Naive thymus-derived CD4-positive, alpha-beta T cell (primary cell): ENCODE data around the gene ZC3H14. TPM values are rescaled to one million over a fixed set of nuclear protein-coding genes. Genes with fewer than 3 reads are reported as not detected.

Experiments
- ATAC-seq: fragments of 150-1000 bp; cut with Tn5 transposase; 2 replicates; pipeline ENCODE4 v1.10.0; 2021; ENCODE audit warnings: mild to moderate bottlenecking, moderate library complexity
- CTCF ChIA-PET: fragments of 350-600 bp; sonication (Branson Sonifier 250); formaldehyde crosslinking; loops from one replicate; lab custom pipeline; 2021; ENCODE audit warnings: antibody characterized with exemption; lab: Charles Lee
- POLR2A ChIA-PET: fragments of 350-600 bp; sonication (Branson Sonifier 250); formaldehyde crosslinking; loops from one replicate; lab custom pipeline; 2021; ENCODE audit warnings: antibody characterized with exemption, inconsistent platforms; lab: Charles Lee
- DNase-seq, 9 donors: peaks; one replicate each; pipeline versions ENCODE4 v3.0.0 to v3.0.0-alpha.2; 2020 to 2022; ENCODE audit warnings: mixed read lengths in 1 of 9
- H3K27ac ChIP-seq: one replicate; pipeline ENCODE4 v1.7.0; 2013; ENCODE audit warnings: mild to moderate bottlenecking, low read depth, low read length, moderate library complexity
- H3K27me3 ChIP-seq, 2 donors: one replicate each; pipeline ENCODE4 v1.7.0; 2013; ENCODE audit warnings: low read length in 2 of 2, mild to moderate bottlenecking in 2 of 2, moderate library complexity in 2 of 2; ENCODE audit not compliant: control insufficient read depth in 2 of 2, insufficient read depth in 2 of 2
- H3K36me3 ChIP-seq, 3 experiments: 1 replicate in 2 of 3; 2 replicates in 1 of 3; pipeline ENCODE4 v1.7.0; 2013; ENCODE audit warnings: low read length in 3 of 3, mild to moderate bottlenecking in 3 of 3, moderate library complexity in 1 of 3; ENCODE audit not compliant: insufficient read depth in 3 of 3, control insufficient read depth in 2 of 3
- H3K4me1 ChIP-seq, 2 donors: one replicate each; pipeline ENCODE4 v1.7.0; 2013; ENCODE audit warnings: low read length in 2 of 2, mild to moderate bottlenecking in 2 of 2, moderate library complexity in 1 of 2; ENCODE audit not compliant: control insufficient read depth in 2 of 2, insufficient read depth in 2 of 2
- H3K4me3 ChIP-seq: 2 replicates; pipeline ENCODE4 v1.7.0; 2013; ENCODE audit warnings: mild to moderate bottlenecking, low read length
- H3K9me3 ChIP-seq, 3 experiments: 1 replicate in 2 of 3; 2 replicates in 1 of 3; pipeline ENCODE4 v1.7.0; 2013; ENCODE audit warnings: low read length in 3 of 3; ENCODE audit not compliant: control insufficient read depth in 2 of 3
- H3K27ac Mint-ChIP-seq, 9 donors: one replicate each; pipeline ENCODE4 v1.8.0; 2020 to 2022; ENCODE audit warnings: mixed read lengths in 9 of 9, mild to moderate bottlenecking in 8 of 9, moderate library complexity in 5 of 9, inconsistent platforms in 2 of 9
- H3K27me3 Mint-ChIP-seq, 5 donors: one replicate each; pipeline ENCODE4 v1.8.0; 2021 to 2022; ENCODE audit warnings: mixed read lengths in 5 of 5, mild to moderate bottlenecking in 1 of 5
- H3K36me3 Mint-ChIP-seq, 5 donors: one replicate each; pipeline ENCODE4 v1.8.0; 2020 to 2022; ENCODE audit warnings: mixed read lengths in 5 of 5, mild to moderate bottlenecking in 3 of 5, inconsistent platforms in 1 of 5
- H3K4me1 Mint-ChIP-seq, 7 donors: one replicate each; pipeline ENCODE4 v1.8.0; 2020 to 2022; ENCODE audit warnings: mixed read lengths in 7 of 7, mild to moderate bottlenecking in 3 of 7, inconsistent platforms in 1 of 7
- H3K4me3 Mint-ChIP-seq, 10 donors: one replicate each; pipeline ENCODE4 v1.8.0; 2020 to 2022; ENCODE audit warnings: mild to moderate bottlenecking in 10 of 10, mixed read lengths in 10 of 10, moderate library complexity in 6 of 10, inconsistent platforms in 2 of 10
- H3K9me3 Mint-ChIP-seq, 11 donors: one replicate each; pipeline ENCODE4 v1.8.0; 2020 to 2022; ENCODE audit warnings: mixed read lengths in 11 of 11, mild to moderate bottlenecking in 4 of 11, inconsistent platforms in 1 of 11, moderate library complexity in 1 of 11
- intact Hi-C, 2 donors: fragments of 100-400 bp; cut with micrococcal nuclease; formaldehyde crosslinking; loops; one replicate each; pipeline ENCODE4 v1.15.1; 2023
- polyA plus RNA-seq, 2 donors: library from polyadenylated mRNA; unstranded; fragments of 300-500 nt; fragmentation: Illumina TruSeq; gene quantifications; one replicate each; pipeline ENCODE4 v1.2.3, GENCODE V29; 2021
- total RNA-seq, 6 experiments: library from RNA in 5 of 6; stranded (reverse) in 5 of 6; gene quantifications; 1 replicate in 5 of 6; 2 replicates in 1 of 6; pipeline ENCODE4 v1.2.3 and lab custom pipeline; 2021 to 2026

ZC3H14 gene
- total and polyA plus RNA-seq, 7 experiments from 2014 or later, result 39.7 to 72.4 (median 45.6) TPM

DNA sequence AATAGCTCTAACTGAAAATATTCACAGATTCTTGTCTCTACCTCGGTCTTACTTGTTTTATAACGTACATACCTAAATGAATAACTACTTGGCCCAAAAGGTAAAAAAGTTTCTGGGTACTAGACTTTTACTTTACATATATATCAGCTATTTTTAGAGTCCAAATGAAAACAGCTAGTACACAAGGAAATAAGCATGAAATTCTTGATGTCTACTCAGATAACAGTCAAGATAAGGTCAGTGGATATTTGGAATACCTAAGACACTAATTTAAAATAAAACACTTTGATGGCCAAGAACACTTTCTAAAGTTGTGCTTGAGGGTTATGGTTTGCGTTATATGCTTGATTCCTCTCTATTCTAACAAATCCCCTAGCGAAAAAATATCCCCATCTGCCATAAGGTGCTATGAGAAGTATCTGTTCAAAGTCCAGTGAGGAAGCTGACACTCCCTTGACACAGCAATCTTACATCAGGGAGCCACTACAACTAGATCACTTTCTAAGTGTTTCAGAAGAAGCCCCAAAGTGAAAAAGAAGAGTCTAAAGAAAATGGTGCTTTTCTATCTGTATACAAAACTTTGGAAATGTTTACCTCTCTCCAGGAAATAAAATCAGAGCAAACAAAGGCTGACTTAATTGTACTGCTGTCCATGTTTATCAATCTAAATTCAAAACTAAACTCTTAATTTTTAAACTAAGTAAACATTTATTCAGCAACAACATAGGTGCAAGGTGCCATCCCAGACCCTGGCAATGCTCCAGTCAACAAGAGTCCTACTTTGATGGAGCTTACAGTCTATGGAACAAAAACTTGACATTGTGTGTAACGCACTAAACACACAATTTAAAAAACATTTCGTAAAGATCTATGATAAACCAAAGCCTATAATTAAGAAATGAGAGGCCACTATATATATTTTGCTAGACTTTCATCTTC lies 19.7 kb upstream of the ZC3H14 start:
- Mint-ChIP-seq H3K27me3 (peaks cover 10 to 14% (median 11%) of the 10 kb centered on the region in 5 donors), H3K36me3 (no peaks in the 10 kb centered on the region), H3K9me3 (no peaks in the 10 kb centered on the region), H3K4me1 (no peaks in the 10 kb centered on the region), H3K4me3 (no peak overlapping the region), H3K27ac (no peak overlapping the region)
- POLR2A ChIA-PET, result no interaction called here
- intact Hi-C loops, result no loop called here
- DNase-seq, result no peak
- Histone ChIP-seq H3K27ac (no peak overlapping the region), H3K9me3 (no peaks in the 10 kb centered on the region), H3K27me3 (no peaks in the 10 kb centered on the region), H3K4me3 (no peak overlapping the region), H3K4me1 (no peaks in the 10 kb centered on the region), H3K36me3 (no peaks in the 10 kb centered on the region)
- CTCF ChIA-PET, result no interaction called here
- ATAC-seq, result no peak

DNA sequence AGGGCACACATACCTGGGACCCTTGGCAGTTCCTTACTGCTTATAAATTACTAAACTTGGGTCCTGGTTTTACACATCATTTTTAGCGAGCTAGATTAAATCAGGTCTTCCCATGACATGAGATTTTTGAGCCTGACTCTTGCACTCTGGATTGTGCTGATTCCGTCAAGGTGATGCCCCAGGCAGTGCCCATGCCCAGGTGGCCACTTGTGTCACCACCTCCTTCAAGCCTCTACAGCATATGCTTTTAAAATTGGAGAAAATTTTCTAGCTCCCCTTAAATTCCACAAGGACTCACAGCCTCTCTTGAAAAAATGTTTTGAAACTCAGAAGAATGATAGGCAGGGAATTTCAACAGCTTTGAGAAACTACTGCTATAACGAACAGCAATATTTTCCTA lies 17.6 kb upstream of the ZC3H14 start:
- H3K36me3 ChIP-seq, result no peaks in the 10 kb centered on the region
- no peak overlapping the region for H3K4me3 Mint-ChIP-seq
- H3K27ac Mint-ChIP-seq, result no peak overlapping the region
- CTCF ChIA-PET, result no interaction called here
- ATAC-seq, result no peak
- no peak overlapping the region for H3K4me3 ChIP-seq
- POLR2A ChIA-PET, result no interaction called here
- H3K36me3 Mint-ChIP-seq, result no peaks in the 10 kb centered on the region
- no peaks in the 10 kb centered on the region for H3K9me3 ChIP-seq
- intact Hi-C loops, result no loop called here
- no peaks in the 10 kb centered on the region for H3K27me3 ChIP-seq
- H3K4me1 Mint-ChIP-seq, result no peaks in the 10 kb centered on the region
- no peaks in the 10 kb centered on the region for H3K4me1 ChIP-seq
- H3K27ac ChIP-seq, result no peak overlapping the region
- no peak for DNase-seq
- peaks cover 4 to 14% (median 10%) of the 10 kb centered on the region in 5 donors for H3K27me3 Mint-ChIP-seq
- peaks cover 0 to 1% (median 0%) of the 10 kb centered on the region in 11 donors for H3K9me3 Mint-ChIP-seq

DNA sequence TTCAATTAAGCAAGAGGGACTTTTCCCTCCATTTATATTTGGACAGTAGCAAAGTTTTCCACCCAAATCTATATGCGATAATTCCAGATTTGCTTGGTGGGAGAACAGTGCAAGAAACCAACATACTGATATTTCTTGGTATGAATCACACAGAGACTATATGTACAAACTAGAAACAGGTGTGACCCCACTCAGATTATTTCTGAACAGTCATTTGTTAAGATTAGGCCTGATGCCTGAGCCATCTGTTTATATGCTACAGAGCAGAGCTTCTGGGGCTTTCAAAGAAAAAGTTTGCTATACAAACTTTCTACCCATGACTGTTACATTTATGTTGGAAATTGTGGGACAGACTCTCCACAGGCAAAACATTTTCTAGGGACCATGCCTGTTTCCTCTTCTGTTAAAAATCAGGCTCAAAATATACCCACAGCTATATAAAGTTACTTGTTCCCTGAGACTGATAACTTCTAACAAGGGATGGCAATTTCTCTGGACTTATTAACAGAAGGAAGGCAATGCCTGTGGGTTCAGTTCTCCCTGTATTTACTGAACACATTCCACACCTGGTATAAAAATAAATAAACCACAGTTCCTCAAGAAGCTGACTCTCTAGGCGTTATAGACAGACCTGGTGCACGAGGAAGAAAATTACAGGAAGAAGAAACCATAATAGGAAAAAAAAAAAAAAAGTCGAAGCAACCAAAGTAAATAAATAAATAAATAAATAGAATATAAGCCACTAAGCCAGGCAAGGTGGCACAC lies 16.0 kb upstream of the ZC3H14 start:
- POLR2A ChIA-PET, result no interaction called here
- ATAC-seq (no peak), DNase-seq (no peak)
- no peaks in the 10 kb centered on the region for H3K4me1 ChIP-seq
- Mint-ChIP-seq H3K27me3 (peaks cover 6 to 16% (median 11%) of the 10 kb centered on the region in 5 donors), H3K4me3 (no peak overlapping the region), H3K9me3 (peaks cover 0 to 1% (median 0%) of the 10 kb centered on the region in 11 donors), H3K4me1 (peaks cover 0 to 2% (median 0%) of the 10 kb centered on the region in 7 donors), H3K36me3 (no peaks in the 10 kb centered on the region), H3K27ac (no peak overlapping the region)
- H3K27me3 ChIP-seq, result peaks cover 3% of the 10 kb centered on the region in 2 donors
- no peaks in the 10 kb centered on the region for H3K9me3 ChIP-seq
- intact Hi-C loops, result no loop called here
- no peaks in the 10 kb centered on the region for H3K36me3 ChIP-seq
- CTCF ChIA-PET, result interaction anchor here (0.7 kb wide), 1 partner anchor 54 kb away, joined by 3 read pairs; no protein-coding TSS in a partner anchor
- no peak overlapping the region for H3K4me3 ChIP-seq
- H3K27ac ChIP-seq, result no peak overlapping the region

GRCh38 chr14:88547386-88547780 lies 15.5 kb upstream of the ZC3H14 start:
- Mint-ChIP-seq H3K9me3 (peaks cover 0 to 1% (median 0%) of the 10 kb centered on the region in 11 donors), H3K27me3 (peaks cover 12 to 17% (median 16%) of the 10 kb centered on the region in 5 donors), H3K36me3 (no peaks in the 10 kb centered on the region), H3K27ac (no peak overlapping the region), H3K4me1 (peaks cover 0 to 7% (median 4%) of the 10 kb centered on the region in 7 donors), H3K4me3 (no peak overlapping the region)
- Histone ChIP-seq H3K36me3 (no peaks in the 10 kb centered on the region), H3K9me3 (no peaks in the 10 kb centered on the region), H3K4me3 (no peak overlapping the region), H3K27me3 (peaks cover 9% of the 10 kb centered on the region in 2 donors), H3K4me1 (no peaks in the 10 kb centered on the region), H3K27ac (no peak overlapping the region)
- CTCF ChIA-PET, result no interaction called here
- intact Hi-C loops, result no loop called here
- POLR2A ChIA-PET, result no interaction called here
- DNase-seq (no peak), ATAC-seq (no peak)

DNA sequence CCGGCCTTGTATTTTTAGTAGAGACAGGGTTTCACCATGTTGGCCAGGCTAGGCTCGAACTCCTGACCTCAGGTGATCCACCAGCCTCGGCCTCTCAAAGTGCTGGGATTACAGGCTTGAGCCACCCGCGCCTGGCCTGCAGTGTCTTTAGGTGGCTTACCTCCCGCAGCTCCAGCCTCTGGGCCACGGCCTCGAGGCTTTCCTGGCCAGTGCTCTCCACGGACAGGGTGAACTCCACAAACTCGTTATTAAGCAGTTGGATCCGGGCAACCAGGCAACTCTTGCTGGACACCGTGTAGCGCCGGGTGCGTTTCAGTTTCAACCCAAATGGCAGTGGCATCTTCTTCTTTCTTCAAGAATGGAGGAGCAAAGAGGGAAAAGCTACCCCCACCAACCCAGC lies 12.8 kb upstream of the ZC3H14 start:
- CTCF ChIA-PET, result no interaction called here
- intact Hi-C loops, result loop anchor here (5.0 to 10.0 kb wide), 3 partner anchors 163 to 865 kb away; partner anchors contain the start of genes SPATA7 (in 2 of the 2) and FOXN3 (in 1 of the 2)
- peaks cover 6 to 7% of the 10 kb centered on the region in 2 donors for H3K4me1 ChIP-seq
- no peak overlapping the region for H3K27ac ChIP-seq
- no peak for ATAC-seq
- peaks cover 27% of the 10 kb centered on the region in 2 donors for H3K27me3 ChIP-seq
- H3K4me1 Mint-ChIP-seq, result peaks cover 6 to 21% (median 11%) of the 10 kb centered on the region in 7 donors
- POLR2A ChIA-PET, result no interaction called here
- no peak overlapping the region for H3K27ac Mint-ChIP-seq
- no peak for DNase-seq
- peaks cover 28 to 34% (median 33%) of the 10 kb centered on the region in 5 donors for H3K27me3 Mint-ChIP-seq
- peaks cover 0 to 5% (median 0%) of the 10 kb centered on the region in 5 donors for H3K36me3 Mint-ChIP-seq
- H3K9me3 Mint-ChIP-seq, result peaks cover 0 to 4% (median 0%) of the 10 kb centered on the region in 11 donors
- no peak overlapping the region for H3K4me3 ChIP-seq
- H3K9me3 ChIP-seq, result no peaks in the 10 kb centered on the region
- H3K36me3 ChIP-seq, result no peaks in the 10 kb centered on the region
- H3K4me3 Mint-ChIP-seq, result no peak overlapping the region

DNA sequence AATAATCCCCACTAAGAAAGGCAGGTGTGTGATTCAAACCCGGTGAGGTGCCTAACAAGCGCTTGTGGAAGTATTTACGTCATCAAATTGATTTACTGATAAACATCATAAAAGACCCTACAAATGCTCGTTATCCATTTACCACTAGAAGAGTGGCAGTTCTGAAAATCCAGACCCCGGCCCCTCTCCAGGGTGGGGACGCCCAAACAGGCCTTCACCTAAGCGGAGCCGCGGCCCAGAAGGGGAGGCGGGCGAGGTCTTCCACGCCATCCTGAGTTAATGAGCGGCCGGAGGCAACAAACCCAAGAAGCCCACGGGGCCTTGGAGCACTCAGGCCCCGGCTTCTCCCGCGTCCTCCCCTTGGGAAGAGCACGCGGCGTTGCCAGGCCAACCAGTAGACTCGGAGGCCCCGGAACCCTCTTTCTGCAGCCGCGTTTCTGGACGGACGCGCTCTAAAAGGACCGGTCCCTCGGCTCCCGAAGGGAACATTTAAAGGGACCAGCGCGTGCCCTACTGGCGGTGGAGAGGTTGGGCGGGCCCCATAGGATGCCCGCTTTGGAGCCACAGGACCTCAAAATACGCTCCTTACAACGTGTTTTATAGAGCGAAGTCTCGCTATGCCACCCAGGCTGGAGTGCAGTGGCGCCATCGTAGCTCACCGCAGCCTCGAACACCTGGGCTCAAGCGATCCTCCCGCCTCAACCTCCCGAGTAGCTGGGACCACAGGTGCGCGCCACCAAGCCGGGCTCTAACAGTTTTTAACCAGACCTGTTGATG lies 11.6 kb upstream of the ZC3H14 start:
- peaks cover 6 to 29% (median 18%) of the 10 kb centered on the region in 7 donors for H3K4me1 Mint-ChIP-seq
- peak; percentile 43 for ATAC-seq
- peak in 3 of 9 donors; percentile 31 to 59 (median 33) for DNase-seq
- Histone ChIP-seq H3K36me3 (no peaks in the 10 kb centered on the region), H3K9me3 (no peaks in the 10 kb centered on the region), H3K4me1 (peaks cover 6 to 7% of the 10 kb centered on the region in 2 donors), H3K4me3 (peak overlapping the region; percentile 49), H3K27ac (no peak overlapping the region), H3K27me3 (peaks cover 31 to 36% of the 10 kb centered on the region in 2 donors)
- peaks cover 40 to 46% (median 45%) of the 10 kb centered on the region in 5 donors for H3K27me3 Mint-ChIP-seq
- peaks cover 0 to 4% (median 0%) of the 10 kb centered on the region in 11 donors for H3K9me3 Mint-ChIP-seq
- no peak overlapping the region for H3K27ac Mint-ChIP-seq
- POLR2A ChIA-PET, result interaction anchor here (0.7 to 1.2 kb wide), 2 partner anchors 9 to 12 kb away, joined by 3 to 4 read pairs; partner anchors contain the start of gene ZC3H14
- intact Hi-C loops, result loop anchor here (5.0 to 10.0 kb wide), 3 partner anchors 164 to 864 kb away; partner anchors contain the start of genes SPATA7 (in 2 of the 2) and FOXN3 (in 1 of the 2)
- H3K4me3 Mint-ChIP-seq, result peak overlapping the region; percentile 41 to 80 (median 71)
- peaks cover 0 to 5% (median 0%) of the 10 kb centered on the region in 5 donors for H3K36me3 Mint-ChIP-seq
- CTCF ChIA-PET, result interaction anchor here (0.6 kb wide), 1 partner anchor 34 kb away, joined by 3 read pairs; no protein-coding TSS in a partner anchor
